Naive thymus-derived CD8-positive, alpha-beta T cell (primary cell): Measurements from ENCODE around the gene MACROD2. TPM values are rescaled to one million over a fixed set of nuclear protein-coding genes. Genes with fewer than 3 reads are reported as not detected.
"Not testable (repeated sequence)": the region's sequence is repeated elsewhere in the genome, so short reads cannot be mapped to it uniquely, and the experiment has no call there.

Experiments used
- ATAC-seq, 2 donors: fragments of 150-1000 bp; cut with Tn5 transposase in 1 of 2; sonication (Bioruptor Pico), chemical (Tn5 transposase) in 1 of 2; 1 replicate in 1 of 2; 2 replicates in 1 of 2; pipeline ENCODE4 v1.10.0; 2021; ENCODE audit warnings: mild to moderate bottlenecking in 2 of 2, moderate library complexity in 2 of 2
- POLR2A ChIA-PET: fragments of 350-600 bp; sonication (Branson Sonifier 250); formaldehyde crosslinking; loops from one replicate; lab custom pipeline; 2021; ENCODE audit warnings: antibody characterized with exemption; lab: Charles Lee
- DNase-seq, 10 donors: peaks; one replicate each; pipeline versions ENCODE4 v3.0.0 to v3.0.0-alpha.2; 2020 to 2022
- H3K27ac Mint-ChIP-seq, 10 donors: one replicate each; pipeline ENCODE4 v1.8.0; 2020 to 2022; ENCODE audit warnings: mild to moderate bottlenecking in 10 of 10, mixed read lengths in 10 of 10, moderate library complexity in 4 of 10, inconsistent platforms in 1 of 10
- H3K27me3 Mint-ChIP-seq, 5 donors: one replicate each; pipeline ENCODE4 v1.8.0; 2021 to 2022; ENCODE audit warnings: mixed read lengths in 5 of 5
- H3K36me3 Mint-ChIP-seq, 3 donors: one replicate each; pipeline ENCODE4 v1.8.0; 2020 to 2022; ENCODE audit warnings: mixed read lengths in 3 of 3, mild to moderate bottlenecking in 2 of 3, inconsistent platforms in 1 of 3
- H3K4me1 Mint-ChIP-seq, 4 donors: one replicate each; pipeline ENCODE4 v1.8.0; 2021 to 2022; ENCODE audit warnings: mixed read lengths in 4 of 4
- H3K4me3 Mint-ChIP-seq, 10 donors: one replicate each; pipeline ENCODE4 v1.8.0; 2020 to 2022; ENCODE audit warnings: mild to moderate bottlenecking in 10 of 10, mixed read lengths in 10 of 10, moderate library complexity in 6 of 10, inconsistent platforms in 1 of 10
- H3K9me3 Mint-ChIP-seq, 9 donors: one replicate each; pipeline ENCODE4 v1.8.0; 2020 to 2022; ENCODE audit warnings: mixed read lengths in 9 of 9, mild to moderate bottlenecking in 3 of 9, inconsistent platforms in 1 of 9, moderate library complexity in 1 of 9
- polyA plus RNA-seq, 3 donors: library from polyadenylated mRNA; unstranded; fragments of 300-500 nt; fragmentation: Illumina TruSeq; gene quantifications; one replicate each; pipeline ENCODE4 v1.2.3, GENCODE V29; 2021
- total RNA-seq, 8 experiments: library from RNA in 2 of 8; stranded (reverse) in 2 of 8; gene quantifications; one replicate each; pipeline ENCODE4 v1.2.3 and lab custom pipeline; 2021 to 2026

The MACROD2 gene
- total RNA-seq (1 to 10 TPM in 1 of 2 experiments, under 1 TPM in 1; 0.60 to 1.1 TPM), polyA plus RNA-seq (under 1 TPM in 1 of 3 donors, not detected in 2; 0.18 TPM), total RNA-seq (lab: John Stamatoyannopoulos, UW) (0 to 0.17 (median 0) reads per million in 6 experiments)

- peaks cover 5 to 46% (median 25%) of the 10 kb centered on the region in 9 donors for H3K9me3 Mint-ChIP-seq
- POLR2A ChIA-PET = no interaction called here
- H3K4me1 Mint-ChIP-seq = peaks cover 4 to 11% (median 7%) of the 10 kb centered on the region in 4 donors
- peaks cover 0 to 22% (median 5%) of the 10 kb centered on the region in 3 donors for H3K36me3 Mint-ChIP-seq
- DNase-seq (peak in 9 of 10 donors; percentile 3 to 63 (median 15)), ATAC-seq (peak; percentile 85 to 91)
- H3K27me3 Mint-ChIP-seq = peaks cover 16 to 41% (median 22%) of the 10 kb centered on the region in 5 donors
- H3K4me3 Mint-ChIP-seq = peak within 1 kb of the TSS; percentile 36 to 77 (median 64)
- no peak within 1 kb of the TSS for H3K27ac Mint-ChIP-seq
These were observed at the start of gene MACROD2 for GRCh38 chr20:13995086-13995665. Gene MACROD2 (plus strand): TSS chr20:13995516.

GRCh38 chr20:13947719-13948118 is 47.6 kb upstream of the MACROD2 start:
- POLR2A ChIA-PET = no interaction called here
- ATAC-seq (no peak), DNase-seq (no peak)
- Mint-ChIP-seq H3K4me1 (no peaks in the 10 kb centered on the region), H3K4me3 (no peak overlapping the region), H3K27ac (no peak overlapping the region), H3K27me3 (peaks cover 0 to 17% (median 0%) of the 10 kb centered on the region in 5 donors), H3K9me3 (peaks cover 0 to 18% (median 5%) of the 10 kb centered on the region in 9 donors), H3K36me3 (no peaks in the 10 kb centered on the region)

GRCh38 chr20:13953227-13953626 is 42.1 kb upstream of the MACROD2 start:
- peaks cover 0 to 21% (median 0%) of the 10 kb centered on the region in 9 donors for H3K9me3 Mint-ChIP-seq

GRCh38 chr20:13960119-13960518 is 35.2 kb upstream of the MACROD2 start:
- Mint-ChIP-seq H3K27me3 (peaks cover 0 to 5% (median 2%) of the 10 kb centered on the region in 5 donors), H3K36me3 (no peaks in the 10 kb centered on the region), H3K27ac (no peak overlapping the region), H3K9me3 (peaks cover 0 to 8% (median 0%) of the 10 kb centered on the region in 9 donors), H3K4me1 (no peaks in the 10 kb centered on the region), H3K4me3 (no peak overlapping the region)
- DNase-seq = no peak
- POLR2A ChIA-PET = no interaction called here
- no peak for ATAC-seq

More at GRCh38 chr20:13953227-13953626, 42.1 kb upstream of the MACROD2 start:
- no peaks in the 10 kb centered on the region for H3K36me3 Mint-ChIP-seq
- DNase-seq (no peak), ATAC-seq (no peak)
- POLR2A ChIA-PET = no interaction called here
- H3K27me3 Mint-ChIP-seq = peaks cover 0 to 24% (median 0%) of the 10 kb centered on the region in 5 donors
- no peaks in the 10 kb centered on the region for H3K4me1 Mint-ChIP-seq
- no peak overlapping the region for H3K27ac Mint-ChIP-seq
- H3K4me3 Mint-ChIP-seq = no peak overlapping the region

GRCh38 chr20:13960525-13960924 is 34.8 kb upstream of the MACROD2 start:
- H3K27ac Mint-ChIP-seq = no peak overlapping the region
- H3K36me3 Mint-ChIP-seq = no peaks in the 10 kb centered on the region
- ATAC-seq (no peak), DNase-seq (no peak)
- H3K27me3 Mint-ChIP-seq = peaks cover 0 to 4% (median under 1%) of the 10 kb centered on the region in 5 donors
- peaks cover 0 to 9% (median 0%) of the 10 kb centered on the region in 9 donors for H3K9me3 Mint-ChIP-seq
- no peak overlapping the region for H3K4me3 Mint-ChIP-seq
- POLR2A ChIA-PET = no interaction called here
- no peaks in the 10 kb centered on the region for H3K4me1 Mint-ChIP-seq

GRCh38 chr20:13984211-13984610 is 11.1 kb upstream of the MACROD2 start:
- no peak overlapping the region for H3K4me3 Mint-ChIP-seq
- no peaks in the 10 kb centered on the region for H3K4me1 Mint-ChIP-seq
- H3K36me3 Mint-ChIP-seq = peaks cover 0 to 5% (median 0%) of the 10 kb centered on the region in 3 donors
- ATAC-seq = no peak
- peaks cover 1 to 21% (median 5%) of the 10 kb centered on the region in 9 donors for H3K9me3 Mint-ChIP-seq
- peaks cover 0 to 4% (median 1%) of the 10 kb centered on the region in 5 donors for H3K27me3 Mint-ChIP-seq
- DNase-seq = no peak
- H3K27ac Mint-ChIP-seq = peak overlapping the region in 1 of 10 donors; percentile 49
- POLR2A ChIA-PET = no interaction called here

GRCh38 chr20:13990465-13990864 is 4.9 kb upstream of the MACROD2 start, which contains the start of gene SEL1L2:
Gene SEL1L2 (minus strand): TSS chr20:13990614. CDS start chr20:13990534, 80 bp downstream.
- POLR2A ChIA-PET = no interaction called here
- Mint-ChIP-seq H3K27ac (no peak within 1 kb of the TSS), H3K36me3 (peaks cover 0 to 18% (median 4%) of the 10 kb centered on the region in 3 donors), H3K9me3 (peaks cover 5 to 45% (median 21%) of the 10 kb centered on the region in 9 donors), H3K4me3 (no peak within 1 kb of the TSS), H3K4me1 (peaks cover 0 to 5% (median under 1%) of the 10 kb centered on the region in 4 donors), H3K27me3 (peaks cover 4 to 12% (median 6%) of the 10 kb centered on the region in 5 donors)
- DNase-seq = no peak
- no peak for ATAC-seq

- Mint-ChIP-seq H3K4me3 (no peak overlapping the region), H3K9me3 (peaks cover 5 to 47% (median 22%) of the 10 kb centered on the region in 9 donors), H3K27ac (no peak overlapping the region), H3K4me1 (peaks cover 2 to 7% (median 4%) of the 10 kb centered on the region in 4 donors), H3K27me3 (peaks cover 8 to 16% (median 8%) of the 10 kb centered on the region in 5 donors), H3K36me3 (peaks cover 0 to 21% (median 4%) of the 10 kb centered on the region in 3 donors)
- ATAC-seq (no peak), DNase-seq (no peak)
- POLR2A ChIA-PET = no interaction called here
These were observed 4.0 kb upstream of the MACROD2 start for GRCh38 chr20:13991311-13991710.

- H3K27ac Mint-ChIP-seq, ATAC-seq, DNase-seq, H3K4me3 Mint-ChIP-seq, POLR2A ChIA-PET: not testable (repeated sequence)
- Mint-ChIP-seq H3K27me3 (peaks cover 14 to 22% (median 14%) of the 10 kb centered on the region in 5 donors), H3K9me3 (peaks cover 5 to 53% (median 22%) of the 10 kb centered on the region in 9 donors), H3K36me3 (peaks cover 0 to 27% (median 5%) of the 10 kb centered on the region in 3 donors), H3K4me1 (peaks cover 4 to 11% (median 7%) of the 10 kb centered on the region in 4 donors)
These were observed 3.4 kb upstream of the MACROD2 start for GRCh38 chr20:13991955-13992354.

- H3K9me3 Mint-ChIP-seq = peaks cover 5 to 40% (median 25%) of the 10 kb centered on the region in 9 donors
- peak overlapping the region in 3 of 10 donors; percentile 63 to 77 (median 71) for H3K4me3 Mint-ChIP-seq
- H3K27me3 Mint-ChIP-seq = peaks cover 16 to 44% (median 22%) of the 10 kb centered on the region in 5 donors
- peak; percentile 32 to 33 for ATAC-seq
- POLR2A ChIA-PET = no interaction called here
- peaks cover 4 to 11% (median 7%) of the 10 kb centered on the region in 4 donors for H3K4me1 Mint-ChIP-seq
- DNase-seq = no peak
- peaks cover 0 to 22% (median 5%) of the 10 kb centered on the region in 3 donors for H3K36me3 Mint-ChIP-seq
- no peak overlapping the region for H3K27ac Mint-ChIP-seq
These were observed 525 bp downstream of the MACROD2 start for GRCh38 chr20:13995841-13996240.

GRCh38 chr20:13996265-13996664 is 949 bp downstream of the MACROD2 start:
- no peak for ATAC-seq
- peaks cover 0 to 22% (median 5%) of the 10 kb centered on the region in 3 donors for H3K36me3 Mint-ChIP-seq
- H3K9me3 Mint-ChIP-seq = peaks cover 5 to 39% (median 25%) of the 10 kb centered on the region in 9 donors
- POLR2A ChIA-PET = no interaction called here
- peak overlapping the region; percentile 36 to 77 (median 64) for H3K4me3 Mint-ChIP-seq
- DNase-seq = no peak
- H3K27me3 Mint-ChIP-seq = peaks cover 16 to 46% (median 22%) of the 10 kb centered on the region in 5 donors
- no peak overlapping the region for H3K27ac Mint-ChIP-seq
- peaks cover 4 to 11% (median 7%) of the 10 kb centered on the region in 4 donors for H3K4me1 Mint-ChIP-seq

GRCh38 chr20:14000917-14001316 is 5.6 kb downstream of the MACROD2 start:
- H3K4me1 Mint-ChIP-seq = peaks cover 2 to 8% (median 6%) of the 10 kb centered on the region in 4 donors
- peaks cover 0 to 8% (median 2%) of the 10 kb centered on the region in 3 donors for H3K36me3 Mint-ChIP-seq
- no peak for DNase-seq
- peaks cover 13 to 54% (median 18%) of the 10 kb centered on the region in 5 donors for H3K27me3 Mint-ChIP-seq
- peaks cover 0 to 10% (median 5%) of the 10 kb centered on the region in 9 donors for H3K9me3 Mint-ChIP-seq
- POLR2A ChIA-PET = no interaction called here
- no peak overlapping the region for H3K4me3 Mint-ChIP-seq
- ATAC-seq = no peak
- H3K27ac Mint-ChIP-seq = no peak overlapping the region

- Mint-ChIP-seq H3K27ac (no peak overlapping the region), H3K36me3 (no peaks in the 10 kb centered on the region), H3K4me1 (no peaks in the 10 kb centered on the region), H3K9me3 (peaks cover 0 to 10% (median 3%) of the 10 kb centered on the region in 9 donors), H3K4me3 (no peak overlapping the region), H3K27me3 (peaks cover 0 to 22% (median 2%) of the 10 kb centered on the region in 5 donors)
- POLR2A ChIA-PET = no interaction called here
- DNase-seq (no peak), ATAC-seq (no peak)
These were observed 10.7 kb downstream of the MACROD2 start for GRCh38 chr20:14005996-14006395.
